ENCODE data around the gene CWF19L2. TPM values are rescaled to one million over a fixed set of nuclear protein-coding genes. Genes with fewer than 3 reads are reported as not detected.
"Not testable (repeated sequence)": the region's sequence is repeated elsewhere in the genome, so short reads cannot be mapped to it uniquely, and the experiment has no call there.

Gene CWF19L2
- total RNA-seq (28.3 TPM), polyA plus RNA-seq (1 to 10 TPM; 7.6 to 8.5 (median 8.0) TPM)

- peaks cover 11 to 37% (median 29%) of the 10 kb centered on the region in 4 donors for H3K4me1 Mint-ChIP-seq
- ATAC-seq (ENCODE audit: low read depth in 2 of 2) (peak; percentile 93 to 94), DNase-seq (peak; percentile 85 to 97 (median 93))
- H3K9me3 Mint-ChIP-seq: peaks cover 0 to 3% (median 1%) of the 10 kb centered on the region in 7 donors
- peaks cover 7% of the 10 kb centered on the region for H3K36me3 Mint-ChIP-seq
- H3K4me1 ChIP-seq (ENCODE audit: control insufficient read depth, insufficient read depth, low read length, poor library complexity, severe bottlenecking): peaks cover 16% of the 10 kb centered on the region
- no peaks in the 10 kb centered on the region for H3K9me3 ChIP-seq (ENCODE audit: control insufficient read depth in 2 of 2, low read length in 2 of 2)
- H3K27ac Mint-ChIP-seq: peak within 1 kb of the TSS; percentile 96 to 98 (median 97)
- H3K4me3 Mint-ChIP-seq: peak within 1 kb of the TSS; percentile 92 to 97 (median 92)
- peaks cover 28% of the 10 kb centered on the region for H3K27me3 Mint-ChIP-seq
- H3K27me3 ChIP-seq (ENCODE audit: control insufficient read depth, insufficient read depth, low read length): no peaks in the 10 kb centered on the region
- peak within 1 kb of the TSS; percentile 100 for H3K4me3 ChIP-seq (ENCODE audit: low read depth, low read length)
- H3K36me3 ChIP-seq (ENCODE audit: control insufficient read depth, insufficient read depth, low read length): peaks cover 18% of the 10 kb centered on the region
- H3K27ac ChIP-seq (ENCODE audit: insufficient read depth, low read length, poor library complexity, severe bottlenecking): peak within 1 kb of the TSS; percentile 84
Observed at GRCh38 chr11:107457558-107458271, at the start of gene CWF19L2. CWF19L2 (minus strand) TSS chr11:107457825; CDS start chr11:107457816, 9 bp downstream.

GRCh38 chr11:107505647-107506225, 48.1 kb upstream of the CWF19L2 start:
- peaks cover 50% of the 10 kb centered on the region for H3K36me3 ChIP-seq (ENCODE audit: control insufficient read depth, insufficient read depth, low read length)
- Mint-ChIP-seq H3K4me3 (no peak overlapping the region), H3K27ac (peak overlapping the region in 1 of 3 donors; percentile 2), H3K4me1 (peaks cover 0 to 18% (median under 1%) of the 10 kb centered on the region in 4 donors), H3K36me3 (peaks cover 81% of the 10 kb centered on the region), H3K9me3 (peaks cover 0 to 22% (median 6%) of the 10 kb centered on the region in 7 donors), H3K27me3 (no peaks in the 10 kb centered on the region)
- H3K4me1 ChIP-seq (ENCODE audit: control insufficient read depth, insufficient read depth, low read length, poor library complexity, severe bottlenecking): no peaks in the 10 kb centered on the region
- H3K9me3 ChIP-seq (ENCODE audit: control insufficient read depth in 2 of 2, low read length in 2 of 2): peaks cover 6 to 11% of the 10 kb centered on the region in 2 experiments
- ATAC-seq (ENCODE audit: low read depth in 2 of 2) (no peak), DNase-seq (no peak)
- H3K27ac ChIP-seq (ENCODE audit: insufficient read depth, low read length, poor library complexity, severe bottlenecking): no peak overlapping the region
- no peaks in the 10 kb centered on the region for H3K27me3 ChIP-seq (ENCODE audit: control insufficient read depth, insufficient read depth, low read length)
- H3K4me3 ChIP-seq (ENCODE audit: low read depth, low read length): no peak overlapping the region

DNA sequence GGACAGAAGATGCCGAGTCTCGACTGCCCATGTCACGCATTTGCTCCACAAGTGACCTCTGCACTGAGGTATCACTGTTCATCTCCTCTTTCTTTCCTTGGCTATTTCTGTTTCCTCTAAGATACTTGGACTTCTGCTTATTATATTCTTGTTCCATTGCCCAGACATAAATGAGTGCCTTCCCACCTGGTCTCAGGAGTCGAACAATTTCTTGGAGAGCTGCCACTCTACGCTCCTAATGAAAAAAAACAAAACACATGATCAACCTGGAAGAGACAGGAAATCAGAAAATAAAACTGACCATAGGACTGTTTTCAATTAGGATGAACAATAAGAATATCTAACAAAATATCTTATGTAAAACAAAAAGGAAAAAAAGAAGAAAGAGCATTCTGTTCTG, 47.4 kb upstream of the CWF19L2 start:
- peaks cover 45% of the 10 kb centered on the region for H3K36me3 ChIP-seq (ENCODE audit: control insufficient read depth, insufficient read depth, low read length)
- peaks cover 6 to 11% of the 10 kb centered on the region in 2 experiments for H3K9me3 ChIP-seq (ENCODE audit: control insufficient read depth in 2 of 2, low read length in 2 of 2)
- Mint-ChIP-seq H3K9me3 (peaks cover 0 to 22% (median 6%) of the 10 kb centered on the region in 7 donors), H3K4me1 (peaks cover 0 to 18% (median under 1%) of the 10 kb centered on the region in 4 donors), H3K27ac (no peak overlapping the region), H3K4me3 (no peak overlapping the region), H3K36me3 (peaks cover 75% of the 10 kb centered on the region), H3K27me3 (no peaks in the 10 kb centered on the region)
- no peak for ATAC-seq (ENCODE audit: low read depth in 2 of 2)
- no peak overlapping the region for H3K4me3 ChIP-seq (ENCODE audit: low read depth, low read length)
- no peak for DNase-seq
- no peak overlapping the region for H3K27ac ChIP-seq (ENCODE audit: insufficient read depth, low read length, poor library complexity, severe bottlenecking)
- no peaks in the 10 kb centered on the region for H3K27me3 ChIP-seq (ENCODE audit: control insufficient read depth, insufficient read depth, low read length)
- H3K4me1 ChIP-seq (ENCODE audit: control insufficient read depth, insufficient read depth, low read length, poor library complexity, severe bottlenecking): no peaks in the 10 kb centered on the region

- Mint-ChIP-seq H3K4me3 (no peak overlapping the region), H3K4me1 (peaks cover 0 to 13% (median under 1%) of the 10 kb centered on the region in 4 donors), H3K9me3 (peaks cover 0 to 22% (median 6%) of the 10 kb centered on the region in 7 donors), H3K27me3 (no peaks in the 10 kb centered on the region), H3K36me3 (peaks cover 60% of the 10 kb centered on the region), H3K27ac (no peak overlapping the region)
- Histone ChIP-seq H3K9me3 (ENCODE audit: control insufficient read depth in 2 of 2, low read length in 2 of 2) (peaks cover 6 to 11% of the 10 kb centered on the region in 2 experiments), H3K4me1 (ENCODE audit: control insufficient read depth, insufficient read depth, low read length, poor library complexity, severe bottlenecking) (no peaks in the 10 kb centered on the region), H3K27ac (ENCODE audit: insufficient read depth, low read length, poor library complexity, severe bottlenecking) (no peak overlapping the region), H3K4me3 (ENCODE audit: low read depth, low read length) (no peak overlapping the region), H3K36me3 (ENCODE audit: control insufficient read depth, insufficient read depth, low read length) (peaks cover 38% of the 10 kb centered on the region), H3K27me3 (ENCODE audit: control insufficient read depth, insufficient read depth, low read length) (no peaks in the 10 kb centered on the region)
- DNase-seq: no peak
- ATAC-seq (ENCODE audit: low read depth in 2 of 2): no peak
Observed at GRCh38 chr11:107501713-107502112, 44.1 kb upstream of the CWF19L2 start.

- not testable (repeated sequence) for H3K4me1 ChIP-seq (ENCODE audit: control insufficient read depth, insufficient read depth, low read length, poor library complexity, severe bottlenecking); H3K4me1 Mint-ChIP-seq; ATAC-seq (ENCODE audit: low read depth in 2 of 2); H3K9me3 ChIP-seq (ENCODE audit: control insufficient read depth in 2 of 2, low read length in 2 of 2); H3K4me3 ChIP-seq (ENCODE audit: low read depth, low read length); H3K27me3 Mint-ChIP-seq; H3K27ac ChIP-seq (ENCODE audit: insufficient read depth, low read length, poor library complexity, severe bottlenecking); H3K36me3 ChIP-seq (ENCODE audit: control insufficient read depth, insufficient read depth, low read length); H3K27me3 ChIP-seq (ENCODE audit: control insufficient read depth, insufficient read depth, low read length); H3K27ac Mint-ChIP-seq; DNase-seq; H3K4me3 Mint-ChIP-seq
- peaks cover 20% of the 10 kb centered on the region for H3K36me3 Mint-ChIP-seq
- H3K9me3 Mint-ChIP-seq: peaks cover 0 to 11% (median 2%) of the 10 kb centered on the region in 7 donors
Observed at GRCh38 chr11:107497371-107497770, 39.7 kb upstream of the CWF19L2 start.

DNA sequence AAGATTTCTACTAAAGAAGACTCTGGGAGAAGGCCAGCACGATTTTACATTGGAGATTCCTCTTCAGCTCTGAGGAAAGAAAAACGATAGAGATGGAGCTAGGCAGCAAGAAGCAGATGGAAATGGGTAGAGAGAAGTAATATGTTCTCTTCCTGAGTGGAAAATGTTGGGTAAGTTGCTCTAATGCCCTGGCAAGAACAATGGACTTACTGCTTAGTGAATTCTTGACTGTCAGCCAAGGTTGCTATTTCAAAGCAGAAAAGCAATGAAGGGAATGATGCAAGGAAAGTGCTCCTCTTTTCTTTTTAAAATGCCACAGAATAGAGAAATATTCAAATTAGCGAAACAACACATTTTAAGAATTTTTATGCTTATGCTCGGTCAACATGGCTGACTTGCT, 38.4 kb upstream of the CWF19L2 start:
- Mint-ChIP-seq H3K9me3 (peaks cover 0 to 2% (median under 1%) of the 10 kb centered on the region in 7 donors), H3K27ac (no peak overlapping the region), H3K4me3 (no peak overlapping the region), H3K36me3 (peaks cover 9% of the 10 kb centered on the region), H3K27me3 (peaks cover 6% of the 10 kb centered on the region), H3K4me1 (no peaks in the 10 kb centered on the region)
- no peak for DNase-seq
- Histone ChIP-seq H3K27me3 (ENCODE audit: control insufficient read depth, insufficient read depth, low read length) (no peaks in the 10 kb centered on the region), H3K36me3 (ENCODE audit: control insufficient read depth, insufficient read depth, low read length) (no peaks in the 10 kb centered on the region), H3K4me3 (ENCODE audit: low read depth, low read length) (no peak overlapping the region), H3K4me1 (ENCODE audit: control insufficient read depth, insufficient read depth, low read length, poor library complexity, severe bottlenecking) (no peaks in the 10 kb centered on the region), H3K27ac (ENCODE audit: insufficient read depth, low read length, poor library complexity, severe bottlenecking) (no peak overlapping the region), H3K9me3 (ENCODE audit: control insufficient read depth in 2 of 2, low read length in 2 of 2) (no peaks in the 10 kb centered on the region)
- no peak for ATAC-seq (ENCODE audit: low read depth in 2 of 2)

GRCh38 chr11:107494055-107494454, 36.4 kb upstream of the CWF19L2 start:
- DNase-seq (no peak), ATAC-seq (ENCODE audit: low read depth in 2 of 2) (no peak)
- Histone ChIP-seq H3K9me3 (ENCODE audit: control insufficient read depth in 2 of 2, low read length in 2 of 2) (no peaks in the 10 kb centered on the region), H3K4me3 (ENCODE audit: low read depth, low read length) (no peak overlapping the region), H3K36me3 (ENCODE audit: control insufficient read depth, insufficient read depth, low read length) (no peaks in the 10 kb centered on the region), H3K27ac (ENCODE audit: insufficient read depth, low read length, poor library complexity, severe bottlenecking) (no peak overlapping the region), H3K4me1 (ENCODE audit: control insufficient read depth, insufficient read depth, low read length, poor library complexity, severe bottlenecking) (no peaks in the 10 kb centered on the region), H3K27me3 (ENCODE audit: control insufficient read depth, insufficient read depth, low read length) (no peaks in the 10 kb centered on the region)
- Mint-ChIP-seq H3K27ac (no peak overlapping the region), H3K4me3 (no peak overlapping the region), H3K4me1 (no peaks in the 10 kb centered on the region), H3K9me3 (peaks cover 0 to 2% (median 0%) of the 10 kb centered on the region in 7 donors), H3K27me3 (peaks cover 9% of the 10 kb centered on the region), H3K36me3 (peaks cover 2% of the 10 kb centered on the region)
